Cardiac atrium fibroblast (primary cell): ENCODE measurements around the gene CALHM1. TPM values are rescaled to one million over a fixed set of nuclear protein-coding genes. Genes with fewer than 3 reads are reported as not detected.

ENCODE experiments used
- total RNA-seq: library from RNA; depleted of rRNA; stranded (reverse); fragments of >200 nt; gene quantifications from 2 replicates; pipeline ENCODE4 v1.2.3, GENCODE V29; 2015

Gene CALHM1
- not detected in 2 replicates for total RNA-seq

DNA sequence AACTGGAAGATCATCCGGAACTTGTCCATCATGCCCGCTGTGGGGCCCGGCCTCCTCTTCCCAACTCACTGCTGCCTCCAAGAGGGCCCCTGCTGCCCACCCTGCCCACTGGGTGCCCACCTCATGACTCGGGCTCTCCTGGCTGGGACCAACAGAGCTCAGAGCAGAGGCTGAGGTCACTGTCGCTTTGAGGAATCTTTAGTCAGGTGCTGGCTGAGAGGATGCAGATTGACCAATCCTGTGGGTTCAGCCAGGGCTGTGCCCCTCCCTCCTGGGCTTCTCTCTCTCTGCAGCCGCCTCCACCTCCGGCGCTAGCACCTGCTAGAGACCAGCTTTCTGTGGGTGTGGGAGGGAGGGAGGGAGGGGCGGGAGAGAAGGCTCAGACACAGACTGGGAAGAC lies at the start of gene CALHM1:
CALHM1 (minus strand) TSS at position 181 of the 400 bp plus-strand sequence; CDS start at position 32, 149 bp downstream.

GRCh38 chr10:103493362-103493915 lies 34.7 kb upstream of the CALHM1 start, which contains the start of gene NEURL1:
NEURL1 (plus strand) TSS chr10:103493705; CDS start chr10:103494388, 683 bp downstream.

DNA sequence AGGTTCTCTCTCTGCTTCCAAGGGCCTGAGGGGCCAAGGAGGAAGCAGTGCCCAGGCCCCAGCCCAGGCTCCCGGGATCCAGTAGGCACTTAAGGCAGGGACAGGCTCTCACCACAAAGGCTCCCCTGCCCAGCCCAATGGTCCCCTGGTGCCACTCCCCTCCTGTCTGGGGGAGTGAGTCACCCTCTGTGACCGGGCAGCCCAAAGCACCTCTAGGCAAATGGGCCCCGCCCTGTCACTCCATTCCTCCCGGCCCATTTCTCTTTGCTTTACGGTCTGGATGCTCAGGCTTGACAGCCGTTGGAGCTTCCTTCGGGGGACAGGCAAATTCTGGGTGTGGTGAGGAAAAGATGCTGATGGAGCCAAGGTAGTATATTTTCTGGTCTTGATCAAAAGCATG lies 20.4 kb upstream of the CALHM1 start, which contains the start of gene CALHM3:
CALHM3 (minus strand) TSS at position 106 of the 400 bp plus-strand sequence. CDS start 208 bp downstream, outside the sequence.

DNA sequence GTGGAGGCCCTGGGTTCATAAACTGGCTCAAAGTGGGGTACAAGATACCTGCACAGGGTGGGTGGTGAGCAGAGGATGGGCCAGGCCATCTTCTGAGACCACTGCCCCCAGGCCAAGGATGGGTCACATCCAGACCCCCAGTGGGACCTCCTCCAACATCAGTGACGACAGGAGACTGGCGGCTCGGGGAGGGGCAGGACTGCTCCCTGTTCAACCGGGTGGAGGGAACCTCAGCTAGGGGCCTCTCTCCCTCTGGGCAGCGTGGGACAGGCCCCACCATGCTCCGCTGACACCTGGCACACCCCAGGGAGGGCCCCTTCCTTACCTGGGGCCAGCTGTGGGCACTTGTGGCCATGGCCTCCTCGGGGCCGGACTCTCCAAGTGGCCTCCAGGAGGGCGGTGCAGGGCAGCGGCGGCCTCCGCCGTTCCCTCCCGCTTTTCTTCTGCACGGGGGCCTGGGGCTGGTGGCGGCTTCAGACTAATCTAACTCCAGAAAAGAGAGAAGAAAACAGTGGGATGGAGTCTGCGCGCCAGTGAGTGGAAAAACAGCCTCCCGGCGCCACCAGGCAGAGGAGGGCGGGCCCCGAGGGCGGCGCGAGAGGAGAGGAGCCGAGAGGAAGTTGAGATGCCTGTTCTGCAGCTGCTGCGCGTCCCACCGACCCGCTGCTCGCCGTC lies 6.7 kb downstream of the CALHM1 start, which contains the start of gene CALHM2:
CALHM2 (minus strand) TSS at position 540 of the 675 bp plus-strand sequence. CDS start 2,429 bp downstream, outside the sequence.

Other genes starting within 250 kb of the CALHM1 start
- under 0.01 TPM in 1 of 2 replicates, not detected in the other for gene RPEL1, start 213.0 kb downstream of the CALHM1 start, total RNA-seq
- 0.36 and 0.97 TPM in 2 replicates for gene INA, start 181.8 kb downstream of the CALHM1 start, total RNA-seq
- 7.6 and 7.9 TPM in 2 replicates for gene PCGF6, start 107.8 kb downstream of the CALHM1 start, total RNA-seq
- 1.6 and 4.5 TPM in 2 replicates for gene TAF5, start 90.9 kb downstream of the CALHM1 start, total RNA-seq
- gene ATP5MK, start 62.4 kb downstream of the CALHM1 start, total RNA-seq = 368 and 388 TPM in 2 replicates
- gene PDCD11, start 62.3 kb downstream of the CALHM1 start, total RNA-seq = 17.9 and 21.9 TPM in 2 replicates
- 71.3 and 87.0 TPM in 2 replicates for gene CALHM2, start 6.5 kb downstream of the CALHM1 start, total RNA-seq
- gene CALHM3, start 20.3 kb upstream of the CALHM1 start, total RNA-seq = not detected in 2 replicates
- gene NEURL1, start 34.8 kb upstream of the CALHM1 start, total RNA-seq = not detected in 2 replicates